Measurements from ENCODE around the gene SHH. TPM values are rescaled to one million over a fixed set of nuclear protein-coding genes. Genes with fewer than 3 reads are reported as not detected.

The SHH gene
- total RNA-seq, 1 donor from 2014 or later: 0.05 TPM

DNA sequence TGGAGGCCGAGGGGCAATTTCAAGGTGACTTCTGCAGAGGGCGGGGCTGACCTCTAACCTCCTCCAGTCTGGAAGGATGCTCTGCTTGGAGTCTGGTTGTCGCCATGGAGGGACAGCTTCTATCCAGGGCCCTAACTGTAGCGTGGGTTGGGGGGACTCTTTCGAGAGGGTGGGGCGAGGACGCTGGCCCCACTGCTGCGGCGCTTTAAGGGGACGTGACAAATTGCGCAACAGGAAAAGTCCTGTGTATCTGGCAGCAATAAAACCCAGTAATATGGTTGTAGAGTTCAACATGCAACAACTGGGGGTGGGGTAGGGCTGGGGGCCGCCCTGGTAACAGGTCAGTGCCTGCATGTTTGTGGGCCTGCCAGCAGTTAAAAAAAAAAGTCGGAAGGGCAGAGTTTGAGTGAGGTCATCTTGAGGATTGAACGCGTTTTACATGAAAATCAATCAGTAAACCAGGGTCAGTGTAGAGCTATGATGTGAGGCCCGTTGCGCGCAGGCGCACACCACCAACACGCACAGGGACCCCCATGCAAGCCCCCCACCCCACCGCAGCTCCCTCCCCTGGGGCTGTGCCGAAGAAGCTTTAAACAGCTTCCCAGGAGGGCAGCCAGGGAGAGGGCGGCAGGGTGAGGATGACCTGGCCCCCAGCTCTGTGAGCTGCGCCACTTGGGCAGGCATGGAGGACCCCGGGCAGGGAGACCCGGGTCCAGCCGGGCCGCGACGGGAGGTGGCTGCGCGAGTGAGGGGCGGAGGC, 4.3 kb downstream of the SHH start:
- intact Hi-C loops (cut with micrococcal nuclease): loop anchor here (5.0 to 10.0 kb wide), 6 partner anchors 301 to 1884 kb away; partner anchors contain the start of genes LMBR1 and RNF32

GRCh38 chr7:155807065-155807671, 5.1 kb downstream of the SHH start:
- intact Hi-C loops (cut with micrococcal nuclease): loop anchor here (5.0 to 10.0 kb wide), 6 partner anchors 300 to 1885 kb away; partner anchors contain the start of genes LMBR1 and RNF32

DNA sequence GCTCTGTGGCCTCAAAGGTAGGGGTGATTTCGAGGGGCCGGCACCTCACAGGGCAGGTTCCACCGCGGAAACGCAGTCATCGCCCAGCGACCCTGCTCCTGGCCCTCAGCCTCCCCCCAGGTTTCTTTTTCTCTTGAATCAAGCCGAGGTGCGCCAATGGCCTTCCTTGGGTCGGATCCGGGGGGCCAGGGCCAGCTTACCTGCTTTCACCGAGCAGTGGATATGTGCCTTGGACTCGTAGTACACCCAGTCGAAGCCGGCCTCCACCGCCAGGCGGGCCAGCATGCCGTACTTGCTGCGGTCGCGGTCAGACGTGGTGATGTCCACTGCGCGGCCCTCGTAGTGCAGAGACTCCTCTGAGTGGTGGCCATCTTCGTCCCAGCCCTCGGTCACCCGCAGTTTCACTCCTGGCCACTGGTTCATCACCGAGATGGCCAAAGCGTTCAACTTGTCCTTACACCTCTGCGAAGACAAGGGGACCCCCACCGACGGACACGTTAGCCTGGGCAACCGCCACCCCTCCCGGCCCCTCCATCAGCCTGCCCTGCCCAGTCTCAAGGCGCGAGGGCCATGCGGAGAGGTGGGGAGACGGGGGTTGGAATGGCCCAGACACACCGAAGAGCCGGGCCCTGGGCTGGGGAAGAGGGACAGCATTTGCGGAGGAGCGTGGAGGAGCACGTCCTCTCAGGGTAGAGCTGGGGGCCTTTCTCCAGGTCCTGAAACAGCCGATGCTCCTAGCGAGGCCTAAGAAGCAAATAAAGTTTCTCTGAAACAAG, 6.0 kb downstream of the SHH start:
- intact Hi-C loops (cut with micrococcal nuclease): loop anchor here (5.0 to 10.0 kb wide), 6 partner anchors 299 to 1886 kb away; partner anchors contain the start of genes LMBR1 and RNF32

DNA sequence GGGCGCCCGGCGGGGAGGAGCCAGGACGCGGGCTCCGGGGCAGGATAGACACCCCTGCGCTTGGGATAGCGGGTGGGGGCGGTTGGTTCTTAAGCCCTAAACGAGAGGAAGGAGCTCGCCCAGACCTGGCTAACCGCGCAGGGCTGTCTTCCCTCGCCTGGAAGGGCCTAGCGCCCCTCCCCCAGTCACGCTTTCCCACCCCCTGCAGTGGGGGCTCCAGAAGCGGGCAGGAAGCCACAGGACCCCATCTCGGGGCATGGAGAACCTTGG, 6.5 kb downstream of the SHH start:
- intact Hi-C loops (cut with micrococcal nuclease): loop anchor here (5.0 to 10.0 kb wide), 6 partner anchors 298 to 1887 kb away; partner anchors contain the start of genes LMBR1 and RNF32

GRCh38 chr7:155804897-155805825, 7.1 kb downstream of the SHH start:
- intact Hi-C loops (cut with micrococcal nuclease): loop anchor here (5.0 to 10.0 kb wide), 6 partner anchors 298 to 1887 kb away; partner anchors contain the start of genes LMBR1 and RNF32

DNA sequence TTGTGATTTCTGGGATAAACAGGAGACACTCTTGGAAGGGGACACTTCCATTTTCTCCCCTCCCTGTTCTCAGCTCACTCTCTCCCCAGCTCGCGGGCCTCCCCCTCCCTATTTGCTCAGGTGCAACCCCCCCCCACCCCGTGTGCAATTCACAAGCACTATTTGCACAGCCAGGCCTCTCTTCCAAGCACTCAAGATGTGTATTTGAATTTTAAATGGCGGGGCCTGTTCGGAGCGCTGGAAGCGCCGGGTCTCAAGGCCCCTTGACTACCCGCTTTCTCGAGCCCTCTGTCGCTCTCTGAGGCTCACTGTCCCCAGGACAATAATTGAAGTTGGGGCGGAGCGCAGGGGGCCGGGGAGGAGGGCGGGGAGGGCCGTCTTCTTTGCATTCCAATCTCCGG, 7.8 kb downstream of the SHH start:
- intact Hi-C loops (cut with micrococcal nuclease): loop anchor here (10.0 kb wide), 2 partner anchors 840 to 950 kb away; partner anchors contain the start of gene RNF32

GRCh38 chr7:155803418-155804376, 8.6 kb downstream of the SHH start:
- intact Hi-C loops (cut with micrococcal nuclease): loop anchor here (10.0 kb wide), 2 partner anchors 841 to 951 kb away; partner anchors contain the start of gene RNF32

GRCh38 chr7:155802906-155803417, 9.3 kb downstream of the SHH start:
- intact Hi-C loops (cut with micrococcal nuclease): loop anchor here (10.0 kb wide), 2 partner anchors 842 to 952 kb away; partner anchors contain the start of gene RNF32

GRCh38 chr7:155802291-155802690, 10.0 kb downstream of the SHH start:
- intact Hi-C loops (cut with micrococcal nuclease): loop anchor here (10.0 kb wide), 2 partner anchors 843 to 953 kb away; partner anchors contain the start of gene RNF32

DNA sequence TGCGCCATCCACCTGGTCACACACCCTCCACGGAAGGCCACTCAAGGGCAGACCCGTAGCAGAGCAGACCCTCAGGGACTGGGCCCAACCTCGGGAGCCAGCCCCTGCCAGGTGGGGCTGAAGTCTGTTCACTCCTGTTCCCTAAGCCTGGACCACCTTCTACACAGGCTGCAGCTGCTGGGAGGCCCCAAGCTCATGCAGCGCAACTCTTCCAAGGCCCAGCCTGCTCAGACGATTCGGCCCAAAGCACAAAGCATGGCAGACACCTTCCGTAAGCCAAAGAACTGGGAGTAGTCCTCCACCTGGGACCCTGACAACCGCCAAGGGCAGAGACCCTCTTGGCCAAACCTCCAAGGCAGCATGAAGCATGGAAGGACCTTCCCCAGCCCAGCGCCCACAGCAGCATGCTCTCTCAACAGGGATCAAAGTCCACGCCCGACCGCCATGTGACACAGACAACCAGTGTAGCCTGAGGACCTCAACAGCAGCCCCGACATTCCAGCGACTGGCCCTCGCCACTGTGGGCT, 11.5 kb downstream of the SHH start:
- intact Hi-C loops (cut with micrococcal nuclease): loop anchor here (10.0 kb wide), 2 partner anchors 844 to 954 kb away; partner anchors contain the start of gene RNF32

DNA sequence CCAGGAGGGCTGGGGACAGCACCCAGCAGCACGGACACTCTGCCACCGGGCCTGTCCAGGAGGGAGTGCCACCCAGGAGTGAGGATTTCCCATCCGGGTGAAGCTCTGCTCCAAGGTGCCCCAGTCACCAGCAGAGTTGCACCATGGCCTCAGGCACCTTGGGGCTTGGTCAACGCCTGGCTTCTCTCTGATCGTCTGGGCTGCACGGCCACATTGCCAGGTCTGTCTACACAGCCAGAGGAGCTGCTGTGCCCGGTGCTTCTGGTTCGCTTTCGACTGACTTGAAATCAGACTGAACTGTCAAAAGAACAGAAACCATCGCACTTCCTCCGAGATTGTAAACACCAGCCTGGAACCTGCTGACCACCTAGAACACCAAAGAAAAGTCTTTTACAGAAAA, 12.0 kb downstream of the SHH start:
- intact Hi-C loops (cut with micrococcal nuclease): loop anchor here (10.0 kb wide), 2 partner anchors 844 to 954 kb away; partner anchors contain the start of gene RNF32

DNA sequence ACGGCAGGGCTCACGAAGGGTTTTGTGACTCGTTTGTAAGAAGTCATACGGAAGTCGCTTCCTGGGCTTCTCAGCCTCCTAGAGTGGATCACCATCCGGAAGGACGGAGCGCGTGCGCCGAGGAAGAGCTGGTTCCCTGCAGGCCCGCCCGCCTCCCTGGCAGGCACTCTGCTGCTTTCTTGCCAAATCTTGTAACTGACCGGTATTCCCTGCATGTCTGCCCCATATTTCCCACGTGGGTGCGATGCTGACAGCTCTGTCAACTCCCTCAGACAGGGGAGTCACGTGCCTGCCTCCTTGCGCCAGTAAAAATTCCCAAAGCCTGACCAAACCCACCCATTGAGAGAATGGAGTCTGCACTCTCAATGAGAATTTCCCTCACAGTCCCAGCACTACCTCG, 12.7 kb downstream of the SHH start:
- intact Hi-C loops (cut with micrococcal nuclease): loop anchor here (5.0 kb wide), 1 partner anchor 1018 kb away; no protein-coding TSS in a partner anchor

- intact Hi-C loops (cut with micrococcal nuclease): loop anchor here (5.0 kb wide), 1 partner anchor 1018 kb away; no protein-coding TSS in a partner anchor
Measured at GRCh38 chr7:155798673-155799439, 13.4 kb downstream of the SHH start.

GRCh38 chr7:155797262-155798250, 14.7 kb downstream of the SHH start:
- intact Hi-C loops (cut with micrococcal nuclease): loop anchor here (1.0 to 5.0 kb wide), 2 partner anchors 676 to 1020 kb away; no protein-coding TSS in a partner anchor

DNA sequence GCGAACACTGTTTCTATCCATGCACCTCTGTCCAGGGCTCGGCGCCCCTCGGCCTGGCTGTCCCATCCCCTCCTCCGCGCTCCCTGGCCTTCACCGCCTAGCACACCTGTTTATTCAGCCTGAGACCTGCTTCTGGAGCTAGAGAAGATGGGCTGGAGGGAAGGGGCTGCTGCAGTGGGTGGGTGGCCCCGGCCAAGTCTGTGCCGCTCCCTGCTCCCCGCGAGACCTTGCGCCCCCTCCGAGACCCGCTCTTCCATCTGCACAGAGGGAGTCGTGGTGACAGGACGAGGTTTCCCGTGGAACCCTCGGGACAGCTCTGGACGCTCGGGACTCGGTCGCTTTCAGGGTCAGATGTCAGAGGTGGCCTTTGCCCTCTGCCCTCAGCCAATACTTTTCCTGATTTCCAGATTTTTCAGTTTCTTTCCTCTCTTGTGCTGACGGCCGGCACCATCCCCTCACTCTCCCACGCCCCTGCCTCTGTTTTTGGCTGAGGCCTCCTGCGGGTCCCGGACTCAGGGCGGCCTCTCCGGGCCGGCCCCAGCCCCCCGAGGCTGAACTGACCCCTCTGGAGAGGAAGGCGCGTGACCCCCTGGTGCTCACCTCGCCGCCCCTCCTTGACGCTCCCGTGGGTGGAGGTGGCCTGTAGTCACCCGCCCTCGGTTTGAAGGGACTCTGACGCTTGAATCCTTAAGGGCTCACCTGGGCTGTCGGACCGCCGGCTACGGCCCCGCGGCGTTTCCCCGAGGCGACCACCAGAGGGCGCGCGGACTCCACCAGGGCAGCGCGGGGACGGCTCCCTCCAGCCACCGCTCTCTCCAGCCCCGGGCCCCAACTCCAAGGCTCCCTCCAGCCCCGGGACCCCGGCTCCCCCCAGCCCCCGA, 15.6 kb downstream of the SHH start:
- intact Hi-C loops (cut with micrococcal nuclease): loop anchor here (1.0 to 5.0 kb wide), 2 partner anchors 677 to 1021 kb away; no protein-coding TSS in a partner anchor

All from T-helper 2 cell treated with Interferon-gamma antibody and Interleukin-4, amounts not matched to agents 100 ng/mL and 5 ng/mL, for 36 hours (primary cell).